LoVo (cell line): ENCODE data around the gene SLCO3A1.

Experiments used
- DNase-seq: peaks from one replicate; pipeline ENCODE4 v3.0.0-alpha.2; 2016; ENCODE audit warnings: low spot score

SLCO3A1 gene

DNA sequence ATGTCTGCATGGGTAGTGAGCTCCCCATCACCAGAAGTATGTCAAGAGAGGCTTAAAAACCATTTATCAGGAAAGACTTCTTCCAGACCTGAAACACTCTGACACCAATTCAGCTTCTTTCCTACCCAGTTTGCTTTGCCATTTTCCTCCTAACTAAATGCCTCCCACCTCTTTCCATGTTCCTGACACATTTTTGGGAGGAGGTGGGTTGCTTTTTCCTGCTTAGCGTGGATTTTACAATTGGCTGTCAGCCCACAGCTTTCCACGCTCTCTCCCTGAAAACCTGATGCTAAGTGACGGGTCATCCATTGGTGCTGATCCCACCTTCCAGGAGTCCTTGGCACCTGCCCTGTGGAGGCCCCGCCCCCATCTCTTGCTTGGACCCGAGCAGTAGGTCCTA, 275.3 kb downstream of the SLCO3A1 start:
- DNase-seq, result no peak

DNA sequence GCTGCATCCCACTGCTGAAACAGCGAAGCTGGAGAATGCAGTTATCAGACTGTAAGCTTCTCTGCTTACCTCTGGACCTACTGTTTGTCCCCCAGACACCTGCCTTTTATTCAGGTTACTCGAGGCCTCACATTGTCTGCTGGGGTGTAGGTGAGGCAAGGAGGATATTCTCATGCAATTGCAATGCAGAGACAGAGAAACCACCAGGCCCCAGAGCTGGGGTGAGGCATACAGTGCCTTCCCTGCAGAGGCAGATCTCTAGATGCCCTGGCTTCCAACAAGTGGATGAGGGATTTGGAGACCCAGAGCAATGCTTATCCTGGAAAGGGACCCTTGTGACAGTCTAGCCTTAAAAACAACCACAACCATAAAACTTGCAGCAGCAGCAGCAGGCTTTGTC, 276.7 kb downstream of the SLCO3A1 start:
- no peak for DNase-seq

DNA sequence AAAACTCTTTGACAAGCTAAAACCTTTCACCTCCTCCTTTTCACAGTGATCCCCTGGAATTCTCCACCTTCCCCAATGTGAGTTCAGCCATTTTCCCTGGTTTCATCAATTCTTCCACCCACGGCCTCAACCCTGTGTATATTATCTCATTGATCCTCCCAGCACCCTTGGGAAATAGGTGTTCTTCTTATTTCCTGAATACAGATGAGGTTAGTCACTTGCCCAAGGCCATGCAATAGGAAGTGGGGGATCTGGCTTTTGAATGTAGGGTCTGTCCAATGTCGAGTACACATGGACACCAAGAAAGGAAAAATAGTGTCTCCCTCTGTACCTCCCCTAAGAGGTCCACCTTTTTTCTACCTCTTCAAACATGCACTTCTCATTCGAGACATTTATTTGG, 277.4 kb downstream of the SLCO3A1 start:
- DNase-seq, result no peak

DNA sequence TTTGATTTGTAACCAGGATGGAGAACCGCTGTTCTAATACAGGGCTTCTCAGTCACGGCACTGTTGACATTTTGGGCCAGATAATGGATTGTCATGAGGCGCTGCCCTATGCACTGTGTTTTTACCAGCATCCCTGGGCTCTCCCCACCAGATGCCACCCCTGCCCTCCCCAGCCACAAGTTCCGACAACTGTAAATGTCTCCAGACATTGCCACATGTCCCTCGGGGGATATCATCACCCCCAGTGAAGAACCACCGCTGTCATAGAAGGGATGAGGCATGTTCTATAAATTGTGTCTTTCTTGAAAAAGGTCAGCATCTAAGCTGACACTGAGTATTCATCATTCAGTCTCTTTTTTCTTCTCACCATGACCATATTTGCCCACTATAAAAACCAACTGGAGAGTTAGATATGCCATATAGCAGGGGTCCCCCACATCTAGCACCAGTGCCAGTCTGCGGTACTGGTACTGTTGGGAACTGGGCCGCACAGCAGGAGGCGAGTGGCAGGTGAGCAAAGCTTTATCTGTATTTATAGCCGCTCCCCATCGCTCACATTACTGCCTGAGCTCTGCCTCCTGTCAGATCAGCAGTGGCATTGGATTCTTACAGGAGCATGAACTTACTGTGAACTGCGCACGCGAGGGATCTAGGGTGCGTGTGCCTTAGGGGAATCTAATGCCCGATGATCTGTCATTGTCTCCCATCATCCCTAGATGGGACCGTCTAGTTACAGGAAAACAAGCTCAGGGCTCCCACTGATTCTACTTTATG, 279.7 kb downstream of the SLCO3A1 start:
- DNase-seq, result no peak

DNA sequence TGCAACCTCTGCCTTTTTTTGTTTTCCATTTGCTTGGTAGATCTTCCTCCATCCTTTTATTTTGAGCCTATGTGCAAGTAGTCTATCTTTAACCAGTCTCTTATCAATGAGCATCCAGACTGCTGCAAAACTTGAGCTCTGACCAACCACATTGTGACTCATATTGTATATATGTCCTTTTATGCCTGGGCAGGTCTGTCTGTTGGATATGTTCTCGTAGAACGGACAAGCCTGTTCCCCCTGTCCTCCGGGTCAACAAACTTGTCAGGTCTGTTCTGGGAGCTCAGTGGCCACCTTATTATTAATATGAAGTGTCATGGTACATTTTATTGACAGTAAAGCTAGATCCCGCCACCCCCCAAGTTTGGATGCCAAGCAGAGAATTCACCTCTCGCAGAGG, 287.3 kb downstream of the SLCO3A1 start:
- no peak for DNase-seq

DNA sequence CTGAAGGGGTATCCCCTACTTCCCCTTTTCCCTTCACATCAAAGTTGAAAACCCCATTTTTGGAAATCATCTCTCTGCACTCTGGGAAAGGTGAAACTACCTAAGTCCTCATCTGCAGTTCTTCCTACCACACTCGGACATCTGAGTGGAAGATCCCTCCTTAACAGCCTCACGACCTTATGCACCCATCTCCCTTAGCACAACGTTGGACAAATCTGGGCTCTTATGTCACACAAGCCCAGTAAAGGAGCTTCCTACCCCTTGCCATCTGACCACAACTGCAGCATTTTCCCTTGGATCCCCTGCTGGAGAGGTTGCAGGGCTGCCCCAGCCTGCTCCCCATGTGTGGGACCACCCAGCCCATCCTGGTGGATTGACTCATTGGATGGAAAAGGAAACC, 288.1 kb downstream of the SLCO3A1 start:
- no peak for DNase-seq

DNA sequence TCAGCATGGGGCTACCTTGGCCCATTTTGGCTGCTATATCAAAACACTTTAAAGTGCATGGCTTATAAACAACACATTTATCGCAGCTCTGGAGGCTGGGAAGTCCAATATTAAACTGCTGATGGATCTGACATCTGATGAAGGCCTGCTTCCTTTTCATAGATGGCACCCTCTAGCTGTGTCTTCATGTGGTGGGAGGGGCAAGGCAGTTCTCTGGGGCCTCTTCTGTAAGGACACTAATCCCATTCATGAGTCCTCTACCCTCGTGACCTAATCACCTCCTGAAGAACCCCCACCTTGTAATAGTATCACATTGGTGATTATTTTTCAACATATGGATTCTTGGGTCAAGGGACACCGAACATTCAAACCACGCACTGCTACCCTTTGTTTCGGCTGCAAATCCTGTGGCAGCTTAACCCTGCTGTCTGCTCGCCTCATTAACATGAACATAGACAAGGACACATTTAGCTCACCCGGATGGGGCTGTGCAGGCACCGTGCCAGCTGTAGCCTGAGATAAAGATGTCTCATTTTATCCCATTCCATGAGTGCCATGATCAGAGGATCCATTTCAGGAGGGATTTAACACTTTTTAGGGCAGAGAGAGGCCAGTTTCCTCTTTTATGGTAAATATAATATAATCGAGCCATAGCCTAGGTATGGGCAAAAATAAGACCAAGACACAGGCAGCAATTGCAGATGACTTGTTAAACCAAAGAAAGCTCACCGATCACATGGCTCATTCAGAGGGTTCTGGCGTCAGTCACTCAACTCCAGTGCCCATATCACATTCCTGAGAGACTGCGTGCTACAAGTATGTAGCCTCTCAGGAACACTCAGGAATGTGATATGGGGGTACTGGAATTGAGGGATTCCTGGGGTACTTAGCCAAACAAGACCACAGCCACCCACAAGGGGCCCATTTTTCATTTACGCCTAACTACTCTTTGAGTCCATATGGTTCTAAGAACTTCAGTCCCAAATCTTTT, 289.0 kb downstream of the SLCO3A1 start:
- no peak for DNase-seq

DNA sequence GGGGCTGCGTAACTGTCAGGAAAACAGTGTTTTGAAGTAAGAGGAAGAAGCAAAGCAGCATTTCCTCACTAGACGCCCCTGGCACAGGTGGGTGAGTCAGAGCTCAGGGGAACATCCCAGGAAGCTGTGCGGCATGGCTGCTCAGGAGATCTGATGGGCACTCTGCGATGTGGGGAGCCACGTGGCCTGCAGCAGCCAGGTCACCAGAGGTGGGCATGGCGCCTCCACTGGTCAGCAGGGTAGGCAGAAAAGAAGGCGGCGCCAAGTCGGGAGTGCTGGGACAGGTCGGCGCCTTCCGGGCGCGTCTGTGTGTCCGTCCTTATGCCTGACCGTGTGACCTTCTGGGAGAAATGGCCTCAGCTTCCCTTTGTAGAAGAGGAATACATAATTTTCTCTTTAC, 290.3 kb downstream of the SLCO3A1 start:
- no peak for DNase-seq

DNA sequence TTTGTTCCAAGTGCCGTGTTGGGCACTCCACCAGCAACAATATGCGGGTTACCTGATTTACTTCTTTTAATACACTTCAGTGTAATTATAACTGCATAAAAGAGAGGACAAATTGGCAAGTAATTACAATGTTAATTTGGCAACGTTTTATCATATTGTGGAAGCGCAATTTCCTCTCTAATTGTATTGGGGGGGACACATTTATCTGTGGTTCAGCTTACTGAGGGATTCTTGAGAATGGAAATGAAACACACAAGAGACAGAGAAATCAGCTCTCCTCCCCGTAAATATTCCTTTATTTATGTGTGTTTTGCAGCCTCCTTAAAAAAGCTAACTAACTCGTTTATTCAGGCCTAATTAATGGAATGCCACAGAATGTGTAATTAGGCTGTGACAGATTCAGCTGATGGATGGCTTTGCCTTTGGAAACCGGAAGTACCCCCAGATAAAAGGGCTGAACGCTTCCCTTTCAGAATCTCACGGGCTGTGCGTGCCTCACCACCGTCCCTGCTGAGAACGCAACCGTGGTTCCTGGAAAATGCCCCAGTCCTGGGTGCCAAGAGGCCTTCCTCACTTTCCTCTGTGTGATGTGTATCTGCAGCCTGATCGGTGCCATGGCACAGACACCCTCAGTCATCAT, 293.1 kb downstream of the SLCO3A1 start:
- DNase-seq, result no peak

DNA sequence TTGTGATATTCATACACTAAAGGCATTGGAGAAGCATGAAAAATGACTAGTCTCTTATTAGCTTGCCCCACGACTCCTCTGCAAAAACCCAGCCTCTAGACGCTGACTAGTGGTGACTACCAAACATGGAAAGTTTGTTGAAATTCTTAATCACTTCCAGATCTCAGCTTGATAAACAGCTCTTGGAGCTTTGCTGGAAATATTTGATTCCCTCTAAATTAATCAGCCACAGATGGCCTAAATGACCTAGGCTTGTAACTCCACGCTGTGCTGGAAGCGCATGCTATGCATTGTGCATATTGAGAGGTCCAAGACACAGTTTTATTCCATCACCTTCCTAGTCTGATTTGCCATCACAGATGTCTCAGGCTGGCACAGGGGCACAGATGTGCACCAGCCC, 295.5 kb downstream of the SLCO3A1 start:
- no peak for DNase-seq

DNA sequence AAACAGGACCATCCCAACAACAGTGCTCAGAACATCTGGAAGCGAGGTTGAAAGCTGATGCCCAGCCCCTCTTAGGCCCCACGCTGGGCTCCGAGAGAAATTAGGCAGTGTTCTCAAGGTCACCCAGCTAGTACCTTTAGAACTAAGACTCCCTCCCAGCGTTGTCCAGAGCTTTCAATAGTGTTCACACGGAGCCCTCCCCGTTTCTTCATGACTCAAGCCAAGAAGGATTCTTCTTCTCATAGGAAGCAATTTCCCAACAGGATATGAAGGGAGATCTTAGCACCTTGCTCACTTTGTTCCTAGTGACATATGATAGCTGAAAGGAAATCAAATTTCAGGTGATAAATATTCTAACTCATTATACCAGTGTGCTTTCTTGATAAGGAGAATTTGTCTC, 296.0 kb downstream of the SLCO3A1 start:
- no peak for DNase-seq

DNA sequence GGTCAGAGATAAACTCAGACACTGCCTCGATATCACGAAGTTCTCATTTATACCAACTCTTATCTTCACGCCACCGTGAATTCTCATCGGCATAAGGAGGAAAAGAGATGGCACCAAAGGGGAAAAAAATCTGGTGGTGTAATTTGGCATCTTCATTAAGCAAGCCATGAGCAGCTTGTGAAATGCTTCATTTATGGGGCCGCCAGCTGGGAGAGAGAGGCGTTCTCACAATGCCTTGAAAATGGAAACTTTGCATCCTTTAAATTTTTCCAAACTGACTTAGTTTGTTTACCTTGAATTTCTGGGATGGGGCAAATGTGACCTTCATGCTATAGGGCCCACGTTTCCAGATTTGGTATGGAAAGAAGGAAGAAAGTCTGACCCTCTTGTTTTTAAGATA, 297.7 kb downstream of the SLCO3A1 start:
- no peak for DNase-seq

DNA sequence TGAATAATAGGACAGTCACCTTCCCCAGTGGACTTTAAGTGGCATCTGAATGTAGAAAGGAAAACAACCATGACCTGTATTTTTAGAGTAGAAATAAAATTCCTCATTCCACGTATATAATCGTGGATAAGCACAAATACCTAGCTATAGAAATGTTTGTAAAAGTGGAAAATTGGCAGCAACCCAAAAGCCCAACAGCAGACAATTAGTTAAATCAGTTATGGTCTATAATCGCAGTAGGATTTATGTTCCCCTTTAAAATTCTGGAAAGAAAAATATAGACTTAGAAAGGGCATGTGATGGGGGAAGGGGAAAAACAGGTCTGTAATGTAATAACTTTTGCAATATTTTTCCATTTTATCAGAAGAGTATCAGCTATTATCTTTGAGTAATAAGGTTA, 298.2 kb downstream of the SLCO3A1 start:
- no peak for DNase-seq

DNA sequence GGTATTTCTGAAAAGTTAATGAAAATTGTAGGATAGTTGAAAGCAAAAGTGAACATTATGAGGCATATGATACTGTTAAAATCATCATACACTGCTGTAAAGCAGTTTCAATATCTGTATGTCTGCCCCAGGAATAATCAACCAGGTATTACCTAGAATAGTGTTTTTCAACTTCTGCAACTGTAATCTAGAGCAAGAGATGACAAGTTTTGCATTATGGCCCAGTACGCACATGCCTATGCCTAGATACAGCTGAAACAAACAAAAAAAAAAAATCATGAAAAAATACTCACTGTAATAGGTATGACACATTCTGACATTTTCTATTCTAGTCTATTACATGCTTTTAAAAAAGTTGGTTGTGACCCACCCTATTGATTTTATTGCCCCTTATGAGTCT, 299.5 kb downstream of the SLCO3A1 start:
- no peak for DNase-seq

DNA sequence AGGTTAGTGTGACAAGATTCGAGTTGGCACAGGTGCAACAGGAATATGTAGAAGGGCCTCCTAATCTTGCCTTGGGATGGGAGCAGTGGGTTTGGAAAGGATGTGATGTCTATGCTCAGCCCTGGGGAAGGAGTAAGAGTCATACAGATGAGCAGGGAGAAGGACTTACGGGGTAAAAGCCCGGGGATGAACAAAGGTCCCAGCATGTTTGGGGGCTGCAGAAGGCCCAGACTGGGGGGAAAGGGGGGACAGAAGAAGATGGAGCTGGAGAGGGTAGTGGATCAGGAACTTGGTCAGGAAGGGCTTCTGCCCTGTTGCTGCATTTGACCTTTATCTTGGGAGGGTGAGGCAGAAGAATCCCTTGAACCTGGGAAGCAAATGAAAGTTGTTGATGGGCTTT, 300.1 kb downstream of the SLCO3A1 start:
- DNase-seq, result no peak

DNA sequence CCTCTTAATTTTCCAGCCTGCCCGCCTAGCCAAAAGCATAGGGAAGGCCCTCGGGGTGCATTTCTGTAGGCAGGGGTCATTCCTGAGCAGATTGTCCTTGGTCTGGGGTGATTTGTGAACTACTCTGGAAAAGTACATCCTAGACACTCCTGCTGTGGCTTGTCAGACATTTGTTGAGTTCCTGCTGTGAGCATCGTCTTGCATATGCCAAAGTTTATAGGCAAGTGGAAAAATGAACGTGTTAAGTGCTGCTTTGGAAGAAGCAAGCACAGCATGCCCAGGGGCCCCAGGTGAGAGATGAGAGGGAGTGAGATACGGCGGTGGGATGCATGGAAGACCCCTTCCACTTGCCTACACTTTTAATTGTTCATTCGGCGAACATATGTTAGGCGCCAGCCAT, 302.4 kb downstream of the SLCO3A1 start:
- no peak for DNase-seq

DNA sequence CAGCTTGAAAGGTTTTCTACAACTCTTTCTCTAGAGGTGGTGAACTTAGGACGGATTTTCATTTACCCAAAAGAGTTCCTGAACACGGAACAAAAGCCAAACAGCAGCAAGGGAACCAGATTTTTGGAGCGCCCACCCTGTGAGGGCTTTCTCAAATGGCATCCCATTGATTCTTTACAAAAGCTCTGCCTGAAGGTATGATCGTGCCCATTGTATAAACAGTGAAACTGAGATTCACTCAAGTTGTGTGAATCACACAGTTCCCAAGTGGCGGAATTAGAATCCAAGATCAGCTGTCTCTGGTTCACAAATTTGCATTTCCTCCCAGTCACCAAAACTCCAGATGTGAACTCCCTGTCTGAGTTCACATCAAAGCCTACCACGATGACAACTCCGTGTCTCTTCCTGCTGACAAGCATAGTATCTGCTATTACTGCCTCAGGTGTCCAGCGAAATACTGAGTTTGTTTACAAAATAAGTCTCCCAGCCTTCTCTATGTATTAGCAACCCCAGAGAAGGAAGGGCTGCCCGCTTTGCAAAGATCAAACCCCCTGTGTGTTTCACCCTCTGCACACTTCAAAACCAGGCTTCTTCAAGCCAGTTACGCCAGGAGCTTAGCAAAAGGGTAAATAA, 304.3 kb downstream of the SLCO3A1 start:
- DNase-seq, result no peak

DNA sequence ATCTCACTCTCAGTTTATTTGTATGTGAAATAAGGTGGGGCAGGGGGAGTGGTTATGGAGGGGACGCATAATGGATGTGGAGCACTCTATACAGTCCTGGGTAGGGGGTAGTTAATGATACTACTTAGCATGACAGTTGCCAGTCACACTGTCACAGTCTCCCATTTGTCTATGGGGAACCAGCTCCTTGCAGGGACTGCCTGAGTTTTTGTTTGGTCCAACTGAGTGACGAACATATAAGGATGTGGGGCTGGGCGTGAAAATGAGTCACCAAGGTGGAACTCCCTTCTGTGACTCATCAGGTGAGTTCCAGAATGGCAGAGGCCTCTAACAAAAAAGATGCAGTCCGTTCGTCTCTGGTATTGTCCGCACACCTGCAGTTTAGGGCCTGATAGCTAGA, 304.9 kb downstream of the SLCO3A1 start:
- peak; percentile 85 for DNase-seq

DNA sequence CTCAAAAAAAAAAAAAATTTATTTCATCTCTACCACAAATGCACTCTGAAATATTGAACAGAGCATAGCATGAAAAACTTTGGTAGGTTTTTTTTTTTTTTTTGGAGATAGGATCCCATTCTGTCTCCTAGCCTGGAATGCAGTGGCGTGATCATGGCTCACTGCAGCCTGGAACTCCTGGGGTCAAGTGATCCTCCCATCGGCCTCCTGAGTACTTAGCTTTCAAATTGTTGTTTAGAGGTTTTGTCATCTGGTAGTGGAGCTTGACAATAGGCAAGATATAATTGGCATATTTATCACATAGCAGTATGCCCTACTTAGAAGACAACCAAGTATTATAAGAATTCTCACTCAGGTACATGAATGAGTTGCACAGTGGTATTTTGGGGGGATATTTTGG, 306.0 kb downstream of the SLCO3A1 start:
- no peak for DNase-seq

DNA sequence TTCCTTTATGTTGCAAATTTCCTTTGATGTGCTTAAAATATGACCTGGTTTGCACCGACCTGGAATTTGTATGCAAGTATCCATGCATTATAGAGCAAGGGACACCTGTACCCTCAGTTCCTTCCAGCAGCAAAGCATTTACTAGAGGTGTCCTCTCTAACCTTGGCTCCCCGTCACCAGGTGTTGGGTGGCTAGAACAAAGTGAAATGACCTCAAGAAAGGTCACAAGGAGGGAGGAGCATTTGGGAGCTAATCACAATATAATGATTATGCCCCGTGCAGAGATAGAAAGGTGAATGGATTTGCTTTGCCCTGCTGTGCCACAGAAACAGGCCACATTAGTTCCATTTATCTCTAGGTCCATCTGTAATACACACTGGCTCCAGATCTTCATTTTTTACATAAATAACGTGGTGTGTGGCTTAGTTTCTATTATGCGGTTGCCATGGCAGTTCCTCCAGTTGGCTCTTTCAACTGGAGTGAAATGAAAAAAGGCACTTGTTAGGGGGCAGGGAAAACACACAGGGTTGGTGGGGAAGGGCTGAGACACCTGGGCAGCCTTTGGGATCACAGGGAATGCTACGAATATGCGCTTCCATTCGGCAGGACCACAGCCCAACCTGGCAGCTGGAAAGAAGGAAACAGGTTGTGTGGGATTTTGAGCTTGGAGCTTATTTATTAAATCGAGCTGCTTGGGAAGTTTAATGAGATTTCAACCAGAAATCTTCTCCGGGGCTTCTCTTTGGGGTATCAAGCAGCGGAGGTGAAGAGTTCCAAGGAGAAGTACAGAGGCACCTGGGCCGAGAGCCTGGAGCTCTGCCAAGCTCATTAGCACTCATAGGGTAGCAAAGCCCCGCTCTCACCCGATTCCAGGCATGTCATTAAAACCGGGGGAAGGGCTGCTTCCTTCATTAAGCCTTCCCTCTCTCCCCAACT, 306.7 kb downstream of the SLCO3A1 start:
- DNase-seq, result no peak

DNA sequence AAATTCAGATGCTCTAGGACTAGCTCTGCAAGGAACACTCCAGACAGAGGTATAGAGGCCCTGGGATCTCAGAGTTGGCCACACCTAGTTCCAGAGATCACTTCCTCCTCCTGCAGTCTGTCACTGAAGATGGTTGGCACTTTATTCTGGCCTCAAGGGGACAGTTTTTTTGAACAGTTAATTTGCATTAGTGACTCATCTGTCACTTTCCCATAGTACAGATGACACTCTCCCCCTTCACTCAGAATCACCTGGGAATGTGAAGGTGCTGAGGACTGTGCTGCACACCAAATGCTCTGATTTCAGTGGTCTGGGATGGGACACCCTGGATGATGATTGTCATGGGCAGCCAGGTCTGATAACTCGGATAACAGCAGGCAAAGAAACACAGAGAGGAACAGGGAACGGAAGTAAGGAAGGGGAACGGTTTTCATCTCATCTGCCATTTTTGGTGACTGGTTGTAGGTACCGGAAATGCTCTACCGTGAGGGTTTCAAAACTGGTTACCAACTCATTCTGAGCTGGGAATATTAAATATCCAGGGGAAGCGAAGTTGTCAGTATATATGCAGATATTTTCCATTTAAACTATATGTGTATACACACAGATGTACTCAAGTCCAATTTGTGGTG, 307.6 kb downstream of the SLCO3A1 start:
- DNase-seq, result peak; percentile 43
